Body of pancreas (tissue), 4 donors: ENCODE results near the gene EYS. TPM values are rescaled to one million over a fixed set of nuclear protein-coding genes. Genes with fewer than 3 reads are reported as not detected.

ENCODE experiments used
- ATAC-seq: fragments of 150-250 bp; one replicate; pipeline ENCODE4 v1.9.1; 2016
- DNase-seq, 4 donors: peaks; one replicate each; pipeline ENCODE4 v3.0.0-alpha.2; 2019
- H3K27ac ChIP-seq, 4 donors: fragments of 200-600 bp; sonication (generic); 1 replicate in 3 of 4; 2 replicates in 1 of 4; pipeline versions ENCODE4 v1.5.1 to v1.6.1; 2016 to 2019; ENCODE audit warnings: mild to moderate bottlenecking in 1 of 4, mixed read lengths in 1 of 4, moderate library complexity in 1 of 4
- H3K27me3 ChIP-seq, 2 donors: fragments of 200-600 bp; sonication (generic); one replicate each; pipeline ENCODE4 v1.6.0; 2016; ENCODE audit warnings: mild to moderate bottlenecking in 1 of 2
- H3K36me3 ChIP-seq, 2 donors: fragments of 200-600 bp; sonication (generic); replicated peaks in 1 of 2; 2 replicates each; pipeline ENCODE4 v1.5.1; 2016; ENCODE audit warnings: low read depth in 2 of 2; ENCODE audit not compliant: insufficient read depth in 1 of 2
- H3K4me1 ChIP-seq: fragments of 200-600 bp; sonication (generic); one replicate; pipeline ENCODE4 v1.6.0; 2016
- H3K4me3 ChIP-seq, 2 donors: fragments of 200-600 bp; sonication (generic); 1 replicate in 1 of 2; 2 replicates in 1 of 2; pipeline ENCODE4 v1.5.1; 2016 to 2019
- H3K9me3 ChIP-seq, 3 donors: fragments of 200-600 bp; sonication (generic); 1 replicate in 2 of 3; 2 replicates in 1 of 3; pipeline ENCODE4 v1.5.1; 2016
- POLR2A ChIP-seq, 3 donors: fragments of 450-650 bp; IDR thresholded peaks; one replicate each; pipeline ENCODE4 v1.6.1; 2016; ENCODE audit warnings: antibody characterized with exemption in 3 of 3, mild to moderate bottlenecking in 2 of 3
- WGBS, 2 donors: methylation state at CpG; one replicate each; pipeline ENCODE4 v1.1.5; 2017; 5-methylcytosine and 5-hydroxymethylcytosine counted together
- intact Hi-C: fragments of 100-400 bp; cut with DNase I; formaldehyde crosslinking; loops from one replicate; pipeline ENCODE4 v1.15.1; 2023
- total RNA-seq, 2 donors: library from RNA; depleted of rRNA; stranded (reverse); fragments of >200 nt; gene quantifications; one replicate each; pipeline ENCODE4 v1.1.0, GENCODE V29; 2016
- TF ChIP-seq, protein P1 (sequence below), 7 experiments: fragments of 450-650 bp in 4 of 7; fragments of 200-600 bp in 3 of 7; sonication (generic) in 3 of 7; IDR thresholded peaks; one replicate each; pipeline ENCODE4 v1.5.1; 2016 to 2019; ENCODE audit warnings: antibody characterized with exemption in 7 of 7

The EYS gene
- total RNA-seq, 2 donors from 2014 or later = 0.26 TPM; not detected in 1

DNA sequence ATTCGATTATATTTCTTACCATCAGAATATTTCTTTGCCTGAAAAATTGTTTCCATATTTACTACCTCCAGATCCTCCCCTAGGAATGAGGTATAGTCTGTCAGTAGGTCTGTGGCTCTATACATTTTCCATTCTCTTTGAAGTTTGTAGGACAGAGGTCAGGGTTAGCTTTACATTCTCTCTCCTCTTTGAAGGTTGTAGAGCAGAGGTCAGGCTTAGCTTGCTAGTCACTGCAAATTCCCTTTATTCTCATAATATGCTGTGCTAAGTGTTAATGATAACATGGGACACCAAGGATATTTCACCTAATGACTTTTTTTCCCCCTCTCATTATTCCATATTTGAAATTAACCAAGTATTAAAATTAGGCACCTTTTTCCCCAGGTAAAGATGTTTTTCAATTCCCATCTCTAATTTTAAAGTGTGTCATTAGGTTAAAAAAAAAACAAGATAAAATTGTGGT is 1660.2 kb downstream of the EYS start:
- H3K9me3 ChIP-seq = no peaks in the 10 kb centered on the region
- no peaks in the 10 kb centered on the region for H3K27me3 ChIP-seq
- no peak overlapping the region for H3K4me3 ChIP-seq
- no peaks in the 10 kb centered on the region for H3K4me1 ChIP-seq
- DNase-seq = no peak
- whole genome bisulfite sequencing, 2 donors = 24 to 35% methylated on average over 1 of the region's 1 CpG
- H3K36me3 ChIP-seq = no peaks in the 10 kb centered on the region
- TF ChIP-seq POLR2A (IDR thresholded peaks at IDR 0.05) = no peak
- TF ChIP-seq, protein P1, sequence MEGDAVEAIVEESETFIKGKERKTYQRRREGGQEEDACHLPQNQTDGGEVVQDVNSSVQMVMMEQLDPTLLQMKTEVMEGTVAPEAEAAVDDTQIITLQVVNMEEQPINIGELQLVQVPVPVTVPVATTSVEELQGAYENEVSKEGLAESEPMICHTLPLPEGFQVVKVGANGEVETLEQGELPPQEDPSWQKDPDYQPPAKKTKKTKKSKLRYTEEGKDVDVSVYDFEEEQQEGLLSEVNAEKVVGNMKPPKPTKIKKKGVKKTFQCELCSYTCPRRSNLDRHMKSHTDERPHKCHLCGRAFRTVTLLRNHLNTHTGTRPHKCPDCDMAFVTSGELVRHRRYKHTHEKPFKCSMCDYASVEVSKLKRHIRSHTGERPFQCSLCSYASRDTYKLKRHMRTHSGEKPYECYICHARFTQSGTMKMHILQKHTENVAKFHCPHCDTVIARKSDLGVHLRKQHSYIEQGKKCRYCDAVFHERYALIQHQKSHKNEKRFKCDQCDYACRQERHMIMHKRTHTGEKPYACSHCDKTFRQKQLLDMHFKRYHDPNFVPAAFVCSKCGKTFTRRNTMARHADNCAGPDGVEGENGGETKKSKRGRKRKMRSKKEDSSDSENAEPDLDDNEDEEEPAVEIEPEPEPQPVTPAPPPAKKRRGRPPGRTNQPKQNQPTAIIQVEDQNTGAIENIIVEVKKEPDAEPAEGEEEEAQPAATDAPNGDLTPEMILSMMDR (IDR thresholded peaks at IDR 0.05) = no peak
- intact Hi-C loops = no loop called here
- H3K27ac ChIP-seq = no peak overlapping the region
- ATAC-seq = no peak

DNA sequence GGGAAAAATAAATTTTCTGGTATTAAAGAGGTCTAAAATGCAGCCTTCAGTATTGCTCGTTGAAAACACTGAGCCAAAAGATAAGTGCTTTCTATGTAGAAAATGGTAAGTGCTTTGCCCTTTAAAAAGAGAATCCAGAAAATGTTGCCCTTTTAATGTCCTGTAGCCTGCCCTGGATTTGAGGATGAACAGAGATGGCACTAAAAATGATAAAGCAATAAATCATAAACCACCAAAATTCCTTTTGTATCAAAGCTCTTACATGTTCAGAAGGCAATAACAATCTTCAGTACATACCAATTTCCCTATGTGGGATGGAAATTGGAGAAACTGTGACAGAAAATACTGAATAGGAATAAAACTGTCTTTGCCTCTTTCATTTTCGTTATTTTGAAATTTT is 1665.7 kb downstream of the EYS start:
- no peak for ATAC-seq
- 34 to 39% methylated on average over 2 of the region's 2 CpGs for WGBS, 2 donors

DNA sequence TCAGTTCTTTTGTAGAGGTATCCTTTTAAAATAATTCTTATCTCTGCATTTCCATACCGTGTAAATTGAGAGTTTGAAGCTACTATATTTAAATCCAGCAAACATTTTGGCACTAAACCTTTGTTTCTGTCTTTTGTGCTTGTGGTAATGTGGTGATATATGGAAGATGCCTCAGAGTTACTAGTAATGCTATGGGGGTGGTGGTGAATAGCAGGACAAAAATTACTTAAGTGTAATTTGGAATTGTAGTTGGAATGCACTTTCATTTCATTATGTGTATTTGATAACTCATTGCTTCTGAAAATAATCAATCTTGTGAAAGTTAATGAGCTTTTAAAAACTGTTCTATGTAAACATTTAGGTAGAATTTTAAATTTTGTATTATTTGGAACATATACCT is 1666.9 kb downstream of the EYS start:
- Histone ChIP-seq H3K27ac (no peak overlapping the region), H3K9me3 (no peaks in the 10 kb centered on the region), H3K27me3 (no peaks in the 10 kb centered on the region), H3K4me1 (no peaks in the 10 kb centered on the region), H3K4me3 (no peak overlapping the region), H3K36me3 (no peaks in the 10 kb centered on the region)
- WGBS, 2 donors = 63 to 73% methylated on average over 1 of the region's 1 CpG
- TF ChIP-seq POLR2A (IDR thresholded peaks at IDR 0.05) = no peak
- TF ChIP-seq, protein P1 (IDR thresholded peaks at IDR 0.05) = no peak
- ATAC-seq (no peak), DNase-seq (no peak)
- intact Hi-C loops = no loop called here

More for the DNA sequence above, 1665.7 kb downstream of the EYS start:
- Histone ChIP-seq H3K9me3 (no peaks in the 10 kb centered on the region), H3K4me1 (no peaks in the 10 kb centered on the region), H3K4me3 (no peak overlapping the region), H3K27ac (no peak overlapping the region), H3K36me3 (no peaks in the 10 kb centered on the region), H3K27me3 (no peaks in the 10 kb centered on the region)
- intact Hi-C loops = no loop called here
- DNase-seq = no peak
- no peak for TF ChIP-seq POLR2A (IDR thresholded peaks at IDR 0.05)
- TF ChIP-seq, protein P1 (IDR thresholded peaks at IDR 0.05) = no peak

DNA sequence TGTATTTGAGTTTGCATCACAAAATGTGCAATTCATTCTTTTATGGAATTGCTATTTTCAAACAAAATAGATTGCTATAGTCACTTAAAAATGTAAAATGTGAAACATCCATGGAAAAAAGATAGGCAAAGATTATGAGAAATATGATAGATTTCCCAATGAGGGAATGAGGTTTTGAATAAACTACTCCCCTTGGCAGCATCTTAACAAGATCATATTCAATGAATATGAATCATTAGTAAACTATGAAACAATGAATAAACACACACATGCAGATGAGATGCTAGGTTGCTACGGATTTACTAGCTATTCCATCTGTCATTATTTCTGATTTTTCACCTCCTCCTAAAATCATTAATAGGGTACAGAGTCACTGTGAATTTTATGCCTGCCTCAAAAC is 1669.6 kb downstream of the EYS start:
- intact Hi-C loops = no loop called here
- Histone ChIP-seq H3K27ac (no peak overlapping the region), H3K9me3 (no peaks in the 10 kb centered on the region), H3K27me3 (no peaks in the 10 kb centered on the region), H3K4me3 (no peak overlapping the region), H3K36me3 (no peaks in the 10 kb centered on the region), H3K4me1 (no peaks in the 10 kb centered on the region)
- WGBS, 2 donors = 20 to 23% methylated on average over 1 of the region's 1 CpG
- no peak for ATAC-seq
- no peak for DNase-seq
- TF ChIP-seq, protein P1 (IDR thresholded peaks at IDR 0.05) = no peak
- TF ChIP-seq POLR2A (IDR thresholded peaks at IDR 0.05) = no peak

DNA sequence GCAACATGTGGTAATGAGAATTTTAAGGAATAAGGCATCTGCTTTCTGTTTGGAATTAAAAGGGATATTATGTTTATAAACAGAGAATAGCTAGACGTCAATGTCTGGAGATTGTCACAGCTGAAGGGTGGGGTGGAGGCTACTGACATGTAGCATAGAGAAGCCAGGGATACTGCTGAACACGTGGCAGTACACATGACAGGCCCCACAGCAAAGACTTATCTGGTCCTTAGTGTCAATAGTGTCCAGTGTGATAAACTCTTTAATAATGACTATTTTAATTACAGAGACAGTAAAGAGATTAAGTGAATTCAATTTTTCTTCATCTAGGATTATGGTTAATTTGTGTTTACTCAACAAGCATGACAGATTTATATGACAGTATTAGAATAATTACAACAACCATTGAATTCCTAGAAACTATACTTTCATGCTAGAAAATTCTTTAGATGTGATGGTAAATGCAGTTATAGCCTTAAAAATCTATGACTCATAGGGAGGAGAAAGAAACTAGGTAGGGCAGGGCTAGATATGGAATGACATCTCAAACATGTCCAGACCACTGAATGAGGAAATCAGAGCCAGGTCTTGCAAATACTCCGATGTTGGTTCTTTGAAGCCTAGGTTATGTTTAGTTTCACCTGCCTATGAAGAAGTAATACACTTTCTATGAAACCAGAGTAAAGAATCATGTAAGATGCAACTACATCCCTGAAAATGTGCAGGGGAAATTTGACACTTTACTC is 1671.9 kb downstream of the EYS start:
- ATAC-seq (no peak), DNase-seq (no peak)
- 42 to 49% methylated on average over 3 of the region's 3 CpGs for whole genome bisulfite sequencing, 2 donors
- Histone ChIP-seq H3K4me3 (no peak overlapping the region), H3K27ac (no peak overlapping the region), H3K27me3 (no peaks in the 10 kb centered on the region), H3K9me3 (no peaks in the 10 kb centered on the region), H3K36me3 (no peaks in the 10 kb centered on the region), H3K4me1 (no peaks in the 10 kb centered on the region)
- TF ChIP-seq, protein P1 (IDR thresholded peaks at IDR 0.05) = no peak
- no peak for TF ChIP-seq POLR2A (IDR thresholded peaks at IDR 0.05)
- intact Hi-C loops = no loop called here
